Loucy (cell line): ENCODE measurements around the gene MBOAT7.

Experiments used
- CTCF ChIP-seq: fragments of 200-600 bp; sonication (generic); conservative IDR thresholded peaks from 2 replicates; pipeline ENCODE4 v1.5.1; 2014; ENCODE audit warnings: mild to moderate bottlenecking, antibody characterized with exemption, low read length
- EZH2phosphoT487 ChIP-seq: fragments of 200-600 bp; IDR thresholded peaks from 2 replicates; pipeline ENCODE4 v1.6.1; 2018; ENCODE audit warnings: antibody characterized with exemption, mild to moderate bottlenecking, moderate library complexity, borderline replicate concordance

- TF ChIP-seq EZH2phosphoT487, result no peak
- TF ChIP-seq CTCF, result no peak
Observed at GRCh38 chr19:54142166-54142780, 47.1 kb downstream of the MBOAT7 start.
